HCT116 (cell line): ENCODE measurements around the gene RAB32. TPM values are rescaled to one million over a fixed set of nuclear protein-coding genes. Genes with fewer than 3 reads are reported as not detected.

Experiments
- ATAC-seq: fragments of 200-7000 bp; cut with Tn5 transposase; 2 replicates; pipeline ENCODE4 v1.9.1; 2020; ENCODE audit warnings: mild to moderate bottlenecking, moderate library complexity
- BruUV-seq: library from RNA; stranded (reverse); fragments of 400-500 nt; replicated peaks from 2 replicates; lab custom pipeline; 2021; lab: Mats Ljungman, UMichigan
- CTCF ChIA-PET: fragments of 300-600 bp; sonication (Branson Sonifier 250); formaldehyde crosslinking; loops from one replicate; lab custom pipeline; 2021; ENCODE audit warnings: antibody characterized with exemption; lab: Charles Lee
- POLR2A ChIA-PET: fragments of 300-600, 350-600 bp; sonication (Branson Sonifier 250); formaldehyde crosslinking; loops from one replicate; lab custom pipeline; 2021; ENCODE audit warnings: antibody characterized with exemption; lab: Charles Lee
- RAD21 ChIA-PET, 2 experiments: fragments of 300-600 bp; sonication (Branson Sonifier 250); formaldehyde crosslinking; loops; one replicate each; lab custom pipeline; 2023; ENCODE audit warnings: low total read pairs in 2 of 2; ENCODE audit not compliant: uncharacterized antibody in 2 of 2, unreplicated experiment in 2 of 2, low non-redundant PET in 1 of 2; lab: Charles Lee
- DNase-seq: peaks from one replicate; pipeline ENCODE4 v3.0.0-alpha.2; 2010; ENCODE audit warnings: low read depth, low spot score
- H2AFZ ChIP-seq: fragments of 200-600 bp; shearing (Covaris generic), sonication (generic); 2 replicates; pipeline ENCODE4 v1.6.1; 2017; ENCODE audit warnings: low read depth, mixed run types, mixed read lengths, antibody characterized with exemption, low read length; ENCODE audit not compliant: poor library complexity, severe bottlenecking
- H3K27ac ChIP-seq: 2 replicates; pipeline ENCODE4 v1.5.1; 2012; ENCODE audit warnings: low read depth, low read length
- H3K27me3 ChIP-seq: fragments of 200-600 bp; sonication (generic); 2 replicates; pipeline ENCODE4 v1.6.1; 2016; ENCODE audit warnings: mixed run types, low read length, mixed read lengths; ENCODE audit not compliant: insufficient read depth
- H3K36me3 ChIP-seq, 2 experiments: fragments of 200-500 bp in 1 of 2; fragments of 200-600 bp in 1 of 2; sonication (Bioruptor generic) in 1 of 2; sonication (generic) in 1 of 2; 2 replicates each; pipeline versions ENCODE4 v1.5.1 to v1.6.1; 2014 to 2016; ENCODE audit warnings: low read length in 2 of 2, inconsistent platforms in 1 of 2, mixed read lengths in 1 of 2, mixed run types in 1 of 2; ENCODE audit not compliant: insufficient read depth in 2 of 2, control insufficient read depth in 1 of 2
- H3K4me1 ChIP-seq, 2 experiments: fragments of 200-600 bp in 1 of 2; sonication (generic) in 1 of 2; 2 replicates each; pipeline versions ENCODE4 v1.5.1 to v1.6.1; 2012 to 2017; ENCODE audit warnings: low read length in 2 of 2, inconsistent platforms in 1 of 2, mild to moderate bottlenecking in 1 of 2, mixed read lengths in 1 of 2, mixed run types in 1 of 2, moderate library complexity in 1 of 2; ENCODE audit not compliant: insufficient read depth in 2 of 2, control insufficient read depth in 1 of 2
- H3K4me2 ChIP-seq: fragments of 200-600 bp; sonication (generic); 2 replicates; pipeline ENCODE4 v1.6.1; 2017; ENCODE audit warnings: mixed run types, low read length, mixed read lengths
- H3K4me3 ChIP-seq, 2 experiments: fragments of 200-600 bp in 1 of 2; sonication (generic) in 1 of 2; replicated peaks in 1 of 2; 2 replicates each; pipeline ENCODE4 v1.5.1; 2011 to 2016; ENCODE audit warnings: low read length in 2 of 2, control low read depth in 1 of 2, low read depth in 1 of 2, mild to moderate bottlenecking in 1 of 2, mixed read lengths in 1 of 2, mixed run types in 1 of 2
- H3K79me2 ChIP-seq: fragments of 200-600 bp; sonication (generic); 2 replicates; pipeline ENCODE4 v1.6.1; 2017; ENCODE audit warnings: mild to moderate bottlenecking, mixed run types, low read length, moderate library complexity, mixed read lengths; ENCODE audit not compliant: insufficient read depth
- H3K9ac ChIP-seq: fragments of 200-600 bp; sonication (generic); 2 replicates; pipeline ENCODE4 v1.6.1; 2016; ENCODE audit warnings: low read length, mixed read lengths
- H3K9me2 ChIP-seq: fragments of 200-600 bp; sonication (generic), shearing (Covaris generic); 2 replicates; pipeline ENCODE4 v1.6.1; 2017; ENCODE audit warnings: mixed run types, mild to moderate bottlenecking, moderate library complexity; ENCODE audit not compliant: insufficient read depth
- H3K9me3 ChIP-seq, 2 experiments: fragments of 200-500 bp in 1 of 2; fragments of 200-600 bp in 1 of 2; sonication (Bioruptor generic) in 1 of 2; sonication (generic) in 1 of 2; 2 replicates each; pipeline ENCODE4 v1.6.1; 2014 to 2017; ENCODE audit warnings: low read length in 2 of 2, mixed read lengths in 2 of 2, inconsistent platforms in 1 of 2, low read depth in 1 of 2, mild to moderate bottlenecking in 1 of 2, mixed run types in 1 of 2, moderate library complexity in 1 of 2; ENCODE audit not compliant: control insufficient read depth in 1 of 2, insufficient read depth in 1 of 2
- H4K20me1 ChIP-seq: fragments of 200-600 bp; sonication (generic), shearing (Covaris generic); 2 replicates; pipeline ENCODE4 v1.6.1; 2017; ENCODE audit warnings: mixed run types, mild to moderate bottlenecking, moderate library complexity; ENCODE audit not compliant: insufficient read depth
- CBX3 ChIP-seq: IDR thresholded peaks from 2 replicates; pipeline ENCODE4 v1.6.1; 2012; ENCODE audit warnings: low read depth
- CEBPB ChIP-seq: IDR thresholded peaks from 2 replicates; pipeline ENCODE4 v1.6.1; 2012; ENCODE audit warnings: low read depth
- ELF1 ChIP-seq: IDR thresholded peaks from 2 replicates; pipeline ENCODE4 v1.6.1; 2012; ENCODE audit warnings: low read depth, borderline replicate concordance
- EZH2phosphoT487 ChIP-seq: fragments of 200-600 bp; IDR thresholded peaks from 2 replicates; pipeline ENCODE4 v1.6.1; 2018; ENCODE audit warnings: antibody characterized with exemption, borderline replicate concordance
- FOSL1 ChIP-seq: IDR thresholded peaks from 2 replicates; pipeline ENCODE4 v1.6.1; 2012; ENCODE audit warnings: low read depth
- JUND ChIP-seq: IDR thresholded peaks from 2 replicates; pipeline ENCODE4 v1.6.1; 2012
- RAD21 ChIP-seq: IDR thresholded peaks from 2 replicates; pipeline ENCODE4 v1.6.1; 2012; ENCODE audit warnings: low read depth, mild to moderate bottlenecking
- SP1 ChIP-seq: IDR thresholded peaks from 2 replicates; pipeline ENCODE4 v1.6.1; 2012; ENCODE audit warnings: low read depth
- SRF ChIP-seq: IDR thresholded peaks from 2 replicates; pipeline ENCODE4 v1.6.1; 2012; ENCODE audit warnings: low read depth
- TCF7L2 ChIP-seq: IDR thresholded peaks from 2 replicates; pipeline ENCODE4 v1.7.0; 2011; ENCODE audit warnings: borderline replicate concordance, inconsistent platforms; ENCODE audit not compliant: insufficient read depth, insufficient read length; ENCODE audit errors: extremely low read depth
- intact Hi-C: fragments of 100-400 bp; cut with micrococcal nuclease; formaldehyde crosslinking; loops from 2 replicates; pipeline ENCODE4 v1.10.0; 2022
- total RNA-seq: library from RNA; stranded (reverse); gene quantifications from one replicate; pipeline ENCODE4 v1.2.1, GENCODE V29; 2021; ENCODE audit not compliant: unreplicated experiment
- TF ChIP-seq, protein P1 (sequence below): IDR thresholded peaks from 2 replicates; pipeline ENCODE4 v1.6.1; 2011; ENCODE audit warnings: mild to moderate bottlenecking, low read length, moderate library complexity; ENCODE audit not compliant: insufficient replicate concordance; ENCODE audit errors: extremely low read depth
- TF ChIP-seq, protein P2 (sequence below): IDR thresholded peaks from 2 replicates; pipeline ENCODE4 v1.6.1; 2012
- TF ChIP-seq, protein P3 (sequence below): IDR thresholded peaks from 2 replicates; pipeline ENCODE4 v1.6.1; 2012
- TF ChIP-seq, protein P4 (sequence below), 3 experiments: fragments of 200-600 bp in 1 of 3; sonication (generic) in 1 of 3; IDR thresholded peaks in 2 of 3; conservative IDR thresholded peaks in 1 of 3; 2 replicates each; pipeline ENCODE4 v1.5.1; 2012 to 2017; ENCODE audit warnings: low read depth in 2 of 3, low read length in 2 of 3, antibody characterized with exemption in 1 of 3, borderline replicate concordance in 1 of 3, control low read depth in 1 of 3, mild to moderate bottlenecking in 1 of 3, mixed read lengths in 1 of 3, mixed run types in 1 of 3, moderate library complexity in 1 of 3; ENCODE audit not compliant: insufficient read depth in 1 of 3

Gene RAB32
- total RNA-seq, 1 experiment from 2014 or later = not detected

DNA sequence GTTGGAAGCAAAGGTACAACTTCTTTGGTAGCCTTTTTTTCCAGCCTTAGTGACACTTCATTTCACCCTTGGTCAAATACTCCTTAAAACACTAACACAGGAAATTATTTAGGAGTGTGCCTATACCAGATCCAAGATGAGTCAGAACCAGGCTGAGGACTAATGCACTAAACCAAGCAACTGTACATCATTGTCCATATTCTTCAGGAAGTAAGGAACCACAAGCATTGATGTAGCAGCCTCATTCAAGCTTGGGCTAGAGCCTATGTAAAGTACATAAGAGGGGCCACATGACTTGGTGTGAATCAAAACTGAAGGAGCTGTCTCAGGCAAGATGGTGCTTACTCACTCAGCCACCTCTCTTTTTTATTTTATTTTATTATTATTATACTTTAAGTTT lies 34.4 kb downstream of the RAB32 start:
- POLR2A ChIA-PET = no interaction called here

GRCh38 chr6:146581968-146582367 lies 38.3 kb downstream of the RAB32 start:
- RAD21 ChIA-PET = no interaction called here
- no peak overlapping the region for H3K4me3 ChIP-seq
- intact Hi-C loops = no loop called here
- TF ChIP-seq EZH2phosphoT487 (no peak), JUND (no peak), FOSL1 (no peak), CEBPB (no peak), CBX3 (no peak), SP1 (no peak), SRF (no peak), TCF7L2 (no peak), RAD21 (no peak)
- TF ChIP-seq, protein P1, sequence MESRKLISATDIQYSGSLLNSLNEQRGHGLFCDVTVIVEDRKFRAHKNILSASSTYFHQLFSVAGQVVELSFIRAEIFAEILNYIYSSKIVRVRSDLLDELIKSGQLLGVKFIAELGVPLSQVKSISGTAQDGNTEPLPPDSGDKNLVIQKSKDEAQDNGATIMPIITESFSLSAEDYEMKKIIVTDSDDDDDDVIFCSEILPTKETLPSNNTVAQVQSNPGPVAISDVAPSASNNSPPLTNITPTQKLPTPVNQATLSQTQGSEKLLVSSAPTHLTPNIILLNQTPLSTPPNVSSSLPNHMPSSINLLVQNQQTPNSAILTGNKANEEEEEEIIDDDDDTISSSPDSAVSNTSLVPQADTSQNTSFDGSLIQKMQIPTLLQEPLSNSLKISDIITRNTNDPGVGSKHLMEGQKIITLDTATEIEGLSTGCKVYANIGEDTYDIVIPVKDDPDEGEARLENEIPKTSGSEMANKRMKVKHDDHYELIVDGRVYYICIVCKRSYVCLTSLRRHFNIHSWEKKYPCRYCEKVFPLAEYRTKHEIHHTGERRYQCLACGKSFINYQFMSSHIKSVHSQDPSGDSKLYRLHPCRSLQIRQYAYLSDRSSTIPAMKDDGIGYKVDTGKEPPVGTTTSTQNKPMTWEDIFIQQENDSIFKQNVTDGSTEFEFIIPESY = no peak
- TF ChIP-seq, protein P2, sequence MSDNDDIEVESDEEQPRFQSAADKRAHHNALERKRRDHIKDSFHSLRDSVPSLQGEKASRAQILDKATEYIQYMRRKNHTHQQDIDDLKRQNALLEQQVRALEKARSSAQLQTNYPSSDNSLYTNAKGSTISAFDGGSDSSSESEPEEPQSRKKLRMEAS = no peak
- TF ChIP-seq, protein P3, sequence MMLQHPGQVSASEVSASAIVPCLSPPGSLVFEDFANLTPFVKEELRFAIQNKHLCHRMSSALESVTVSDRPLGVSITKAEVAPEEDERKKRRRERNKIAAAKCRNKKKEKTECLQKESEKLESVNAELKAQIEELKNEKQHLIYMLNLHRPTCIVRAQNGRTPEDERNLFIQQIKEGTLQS = no peak

More for the DNA sequence above, 34.4 kb downstream of the RAB32 start:
- Histone ChIP-seq H3K9me3 (no peaks in the 10 kb centered on the region), H3K79me2 (no peaks in the 10 kb centered on the region), H3K4me1 (no peaks in the 10 kb centered on the region), H3K4me2 (no peak overlapping the region), H3K9ac (no peak overlapping the region), H4K20me1 (no peaks in the 10 kb centered on the region), H3K27me3 (no peaks in the 10 kb centered on the region), H3K9me2 (no peaks in the 10 kb centered on the region), H3K27ac (no peak overlapping the region), H3K4me3 (no peak overlapping the region), H3K36me3 (no peaks in the 10 kb centered on the region), H2AFZ (no peak overlapping the region)
- DNase-seq = no peak
- TF ChIP-seq, protein P2 = no peak
- TF ChIP-seq ELF1 = no peak
- TF ChIP-seq, protein P4, sequence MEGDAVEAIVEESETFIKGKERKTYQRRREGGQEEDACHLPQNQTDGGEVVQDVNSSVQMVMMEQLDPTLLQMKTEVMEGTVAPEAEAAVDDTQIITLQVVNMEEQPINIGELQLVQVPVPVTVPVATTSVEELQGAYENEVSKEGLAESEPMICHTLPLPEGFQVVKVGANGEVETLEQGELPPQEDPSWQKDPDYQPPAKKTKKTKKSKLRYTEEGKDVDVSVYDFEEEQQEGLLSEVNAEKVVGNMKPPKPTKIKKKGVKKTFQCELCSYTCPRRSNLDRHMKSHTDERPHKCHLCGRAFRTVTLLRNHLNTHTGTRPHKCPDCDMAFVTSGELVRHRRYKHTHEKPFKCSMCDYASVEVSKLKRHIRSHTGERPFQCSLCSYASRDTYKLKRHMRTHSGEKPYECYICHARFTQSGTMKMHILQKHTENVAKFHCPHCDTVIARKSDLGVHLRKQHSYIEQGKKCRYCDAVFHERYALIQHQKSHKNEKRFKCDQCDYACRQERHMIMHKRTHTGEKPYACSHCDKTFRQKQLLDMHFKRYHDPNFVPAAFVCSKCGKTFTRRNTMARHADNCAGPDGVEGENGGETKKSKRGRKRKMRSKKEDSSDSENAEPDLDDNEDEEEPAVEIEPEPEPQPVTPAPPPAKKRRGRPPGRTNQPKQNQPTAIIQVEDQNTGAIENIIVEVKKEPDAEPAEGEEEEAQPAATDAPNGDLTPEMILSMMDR (IDR thresholded peaks at IDR 0.05 in 2 of 3, conservative IDR thresholded peaks at IDR 0.05 in 1 of 3; ENCODE audit: borderline replicate concordance in 1 of 3, insufficient read depth in 1 of 3, low read depth in 2 of 3, low read length in 2 of 3) = no peak
- TF ChIP-seq, protein P3 = no peak
- RAD21 ChIA-PET = no interaction called here
- CTCF ChIA-PET = no interaction called here
- no TSS peak for BruUV-seq
- intact Hi-C loops = no loop called here
- no peak for ATAC-seq

More at GRCh38 chr6:146581968-146582367, 38.3 kb downstream of the RAB32 start:
- no peaks in the 10 kb centered on the region for H3K36me3 ChIP-seq
- POLR2A ChIA-PET = no interaction called here
- H4K20me1 ChIP-seq = no peaks in the 10 kb centered on the region
- H3K4me2 ChIP-seq = no peak overlapping the region
- no peaks in the 10 kb centered on the region for H3K9me2 ChIP-seq
- no peak for ATAC-seq
- H3K9me3 ChIP-seq = no peaks in the 10 kb centered on the region
- H3K27me3 ChIP-seq = no peaks in the 10 kb centered on the region
- H3K4me1 ChIP-seq = no peaks in the 10 kb centered on the region
- CTCF ChIA-PET = no interaction called here
- no peak overlapping the region for H3K27ac ChIP-seq
- H3K9ac ChIP-seq = no peak overlapping the region
- H2AFZ ChIP-seq = no peak overlapping the region
- H3K79me2 ChIP-seq = no peaks in the 10 kb centered on the region
- DNase-seq = no peak
- BruUV-seq = no TSS peak
